ENCODE results near the gene COPS7A.
A peak's percentile ranks its signal among the peaks of the same experiment; 100 is the strongest.
"Not testable (repeated sequence)": the region's sequence is repeated elsewhere in the genome, so short reads cannot be mapped to it uniquely, and the experiment has no call there.

COPS7A gene

GRCh38 chr12:6701078-6701768 lies 22.6 kb upstream of the COPS7A start:
- DNase-seq (ENCODE audit: low spot score) = no peak

- DNase-seq (ENCODE audit: low spot score) = no peak
These were observed 20.2 kb upstream of the COPS7A start for GRCh38 chr12:6703631-6704030.

GRCh38 chr12:6708351-6708750 lies 15.5 kb upstream of the COPS7A start:
- DNase-seq (ENCODE audit: low spot score) = not testable (repeated sequence)

GRCh38 chr12:6708960-6709394 lies 14.9 kb upstream of the COPS7A start:
- DNase-seq (ENCODE audit: low spot score) = no peak

GRCh38 chr12:6716031-6716873 lies 7.6 kb upstream of the COPS7A start:
- not testable (repeated sequence) for DNase-seq (ENCODE audit: low spot score)

GRCh38 chr12:6716874-6717437 lies 6.9 kb upstream of the COPS7A start:
- no peak for DNase-seq (ENCODE audit: low spot score)

GRCh38 chr12:6722863-6723262 lies 983 bp upstream of the COPS7A start:
- DNase-seq (ENCODE audit: low spot score) = no peak

- DNase-seq (ENCODE audit: low spot score) = no peak
These were observed 557 bp downstream of the COPS7A start for GRCh38 chr12:6724409-6724797.

GRCh38 chr12:6725350-6725749 lies 1.5 kb downstream of the COPS7A start:
- DNase-seq (ENCODE audit: low spot score) = no peak

GRCh38 chr12:6729186-6729585 lies 5.3 kb downstream of the COPS7A start:
- DNase-seq (ENCODE audit: low spot score) = no peak

GRCh38 chr12:6730169-6730568 lies 6.3 kb downstream of the COPS7A start:
- no peak for DNase-seq (ENCODE audit: low spot score)

GRCh38 chr12:6734506-6735387 lies 10.9 kb downstream of the COPS7A start:
- DNase-seq (ENCODE audit: low spot score) = no peak

GRCh38 chr12:6735448-6736191 lies 11.8 kb downstream of the COPS7A start:
- peak; percentile 69 for DNase-seq (ENCODE audit: low spot score)

- DNase-seq (ENCODE audit: low spot score) = no peak
These were observed 12.9 kb downstream of the COPS7A start for GRCh38 chr12:6736754-6737153.

- DNase-seq (ENCODE audit: low spot score) = not testable (repeated sequence)
These were observed 18.2 kb downstream of the COPS7A start for GRCh38 chr12:6742080-6742479.

- DNase-seq (ENCODE audit: low spot score) = no peak
These were observed 19.0 kb downstream of the COPS7A start for GRCh38 chr12:6742834-6743233.

GRCh38 chr12:6743300-6743699 lies 19.5 kb downstream of the COPS7A start:
- DNase-seq (ENCODE audit: low spot score) = not testable (repeated sequence)

- no peak for DNase-seq (ENCODE audit: low spot score)
These were observed 22.1 kb downstream of the COPS7A start for GRCh38 chr12:6745741-6746525.

GRCh38 chr12:6747216-6747615 lies 23.4 kb downstream of the COPS7A start:
- DNase-seq (ENCODE audit: low spot score) = no peak

- DNase-seq (ENCODE audit: low spot score) = no peak
These were observed 24.9 kb downstream of the COPS7A start for GRCh38 chr12:6748761-6749160.

Data from HuH-7.5 (cell line).